GM12891 (cell line): Measurements from ENCODE around the gene TXNDC2.
"Not testable (repeated sequence)": the region's sequence is repeated elsewhere in the genome, so short reads cannot be mapped to it uniquely, and the experiment has no call there.

ENCODE experiments used
- DNase-seq: peaks from one replicate; pipeline ENCODE4 v3.0.0; 2011; ENCODE audit warnings: low spot score; ENCODE audit not compliant: insufficient read length
- FAIRE-seq: peaks from 2 replicates; lab custom pipeline; 2011; peaks lifted over from hg19 to GRCh38; lab: Jason Lieb, UNC
- PAX5 ChIP-seq: IDR thresholded peaks from 2 replicates; pipeline ENCODE4 v1.6.1; 2011; ENCODE audit warnings: low read length, moderate library complexity, mild to moderate bottlenecking; ENCODE audit not compliant: insufficient read depth, severe bottlenecking
- POLR2A ChIP-seq: IDR thresholded peaks from 2 replicates; pipeline ENCODE4 v1.6.1; 2011; ENCODE audit warnings: low read depth, low read length, control low read depth
- POLR2AphosphoS5 ChIP-seq: IDR thresholded peaks from 2 replicates; pipeline ENCODE4 v1.6.1; 2011; ENCODE audit warnings: low read depth, low read length, control low read depth
- POU2F2 ChIP-seq: IDR thresholded peaks from 2 replicates; pipeline ENCODE4 v1.6.1; 2011; ENCODE audit warnings: low read depth, mild to moderate bottlenecking, control low read depth, low read length, moderate library complexity
- SPI1 ChIP-seq: IDR thresholded peaks from 2 replicates; pipeline ENCODE4 v1.6.1; 2011; ENCODE audit warnings: low read depth, low read length, control low read depth
- TAF1 ChIP-seq: IDR thresholded peaks from 2 replicates; pipeline ENCODE4 v1.6.1; 2011; ENCODE audit warnings: low read depth, low read length, control low read depth

The TXNDC2 gene

GRCh38 chr18:9910071-9910470 lies 24.3 kb downstream of the TXNDC2 start:
- no peak for TF ChIP-seq POLR2A
- no peak for TF ChIP-seq POU2F2
- no peak for TF ChIP-seq PAX5
- no peak for TF ChIP-seq SPI1
- no peak for TF ChIP-seq POLR2AphosphoS5
- TF ChIP-seq TAF1: no peak
- no peak for DNase-seq
- no peak for FAIRE-seq

GRCh38 chr18:9910661-9911060 lies 24.9 kb downstream of the TXNDC2 start:
- no peak for TF ChIP-seq SPI1
- no peak for TF ChIP-seq POU2F2
- no peak for TF ChIP-seq TAF1
- no peak for TF ChIP-seq PAX5
- no peak for TF ChIP-seq POLR2A
- no peak for TF ChIP-seq POLR2AphosphoS5
- FAIRE-seq (no peak), DNase-seq (no peak)

- no peak for TF ChIP-seq PAX5
- FAIRE-seq (no peak), DNase-seq (no peak)
Observed at GRCh38 chr18:9911226-9911625, 25.5 kb downstream of the TXNDC2 start.

- not testable (repeated sequence) for FAIRE-seq, DNase-seq
Observed at GRCh38 chr18:9912285-9912684, 26.5 kb downstream of the TXNDC2 start.

- no peak for TF ChIP-seq SPI1
- no peak for TF ChIP-seq POLR2AphosphoS5
- no peak for TF ChIP-seq TAF1
- TF ChIP-seq POLR2A: no peak
- no peak for TF ChIP-seq POU2F2
- no peak for TF ChIP-seq PAX5
- no peak for FAIRE-seq
- no peak for DNase-seq
Observed at GRCh38 chr18:9913151-9913525, 27.4 kb downstream of the TXNDC2 start.

GRCh38 chr18:9913526-9914333 lies 28.0 kb downstream of the TXNDC2 start, which contains the start of gene VAPA:
TSS of gene VAPA (plus strand) at chr18:9914016. CDS start at chr18:9914257, 241 bp downstream.
- TF ChIP-seq POLR2AphosphoS5: peak; percentile 90
- no peak for TF ChIP-seq PAX5
- peak; percentile 56 for TF ChIP-seq TAF1
- 0 out of 2 replicates have a peak, but pooled peaks have one; percentile 15 for TF ChIP-seq SPI1
- TF ChIP-seq POLR2A: peak; percentile 76; the same call in 1 of the 2 replicates
- TF ChIP-seq POU2F2: peak; percentile 15; the same call in 1 of the 2 replicates
- DNase-seq (peak; percentile 89), FAIRE-seq (peak; percentile 99)

- TF ChIP-seq POLR2AphosphoS5: no peak
- TF ChIP-seq POLR2A: no peak
- no peak for TF ChIP-seq SPI1
- no peak for TF ChIP-seq TAF1
- no peak for TF ChIP-seq PAX5
- TF ChIP-seq POU2F2: no peak
- no peak for FAIRE-seq
- DNase-seq: no peak
Observed at GRCh38 chr18:9914334-9914583, 28.5 kb downstream of the TXNDC2 start.

GRCh38 chr18:9914584-9915290 lies 29.0 kb downstream of the TXNDC2 start:
- peak; percentile 76 for FAIRE-seq
- TF ChIP-seq POLR2AphosphoS5: 0 out of 2 replicates have a peak, but pooled peaks have one; percentile 50
- no peak for TF ChIP-seq PAX5
- peak; percentile 52 for DNase-seq

GRCh38 chr18:9915291-9916076 lies 29.7 kb downstream of the TXNDC2 start:
- TF ChIP-seq TAF1 (no peak), POLR2A (no peak), PAX5 (no peak), SPI1 (no peak), POLR2AphosphoS5 (no peak), POU2F2 (no peak)
- DNase-seq (no peak), FAIRE-seq (no peak)
